ENCODE data around the gene HPCAL1.

GRCh38 chr2:10301941-10302478 lies 694 bp upstream of the HPCAL1 start:
- TF ChIP-seq POLR2A (IDR thresholded peaks at IDR 0.05) (no peak), CTCF (IDR thresholded peaks at IDR 0.05) (no peak)

All from body of pancreas (tissue), 4 donors.